K562 (cell line): Measurements from ENCODE around the gene SNX30. TPM values are rescaled to one million over a fixed set of nuclear protein-coding genes. Genes with fewer than 3 reads are reported as not detected.
A peak's percentile ranks its signal among the peaks of the same experiment; 100 is the strongest.

Experiments
- ATAC-seq: fragments of 200-7000 bp; cut with Tn5 transposase; 3 replicates; pipeline ENCODE4 v1.9.1; 2020; ENCODE audit warnings: moderate library complexity
- BruUV-seq: library from RNA; stranded (reverse); fragments of 400-500 nt; replicated peaks from 2 replicates; lab custom pipeline; 2021; lab: Mats Ljungman, UMichigan
- CTCF ChIA-PET: fragments of 300-600 bp; formaldehyde crosslinking; extraction: SDS; loops from one replicate; lab custom pipeline; 2021; ENCODE audit warnings: low intra/inter-chr PET ratio; lab: Yijun Ruan, JAX
- POLR2A ChIA-PET: fragments of 300-600, 350-650 bp; sonication (Branson Sonifier 250); formaldehyde crosslinking; extraction: SDS; loops from one replicate; lab custom pipeline; 2021; ENCODE audit warnings: antibody characterized with exemption, inconsistent platforms; lab: Yijun Ruan, JAX
- DNase-seq, 4 experiments: peaks; one replicate each; pipeline versions ENCODE4 v3.0.0 to v3.0.0-alpha.2; 2011 to 2018; ENCODE audit warnings: low spot score in 3 of 4, mixed read lengths in 3 of 4; ENCODE audit errors: extremely low read depth in 1 of 4
- FAIRE-seq: peaks from 2 replicates; lab custom pipeline; 2011; peaks lifted over from hg19 to GRCh38; lab: Jason Lieb, UNC
- H2AFZ ChIP-seq: 2 replicates; pipeline ENCODE4 v1.6.0; 2011; ENCODE audit warnings: low read depth, low read length, control low read depth, inconsistent platforms
- H3K27ac ChIP-seq: fragments of 200-600 bp; 3 replicates; pipeline ENCODE4 v1.8.0; 2011; ENCODE audit warnings: low read depth, mild to moderate bottlenecking, control low read depth, inconsistent platforms, low read length, moderate library complexity, mixed read lengths; ENCODE audit errors: extremely low read depth
- H3K27me3 ChIP-seq, 2 experiments: fragments of 300-600 bp in 1 of 2; 2 replicates in 1 of 2; 3 replicates in 1 of 2; pipeline versions ENCODE4 v1.6.0 to v1.8.0; 2011; ENCODE audit warnings: inconsistent platforms in 2 of 2, low read length in 2 of 2, mild to moderate bottlenecking in 1 of 2, mixed read lengths in 1 of 2, moderate library complexity in 1 of 2; ENCODE audit not compliant: control insufficient read depth in 2 of 2, insufficient read depth in 2 of 2
- H3K36me3 ChIP-seq: fragments of 300-600 bp; 3 replicates; pipeline ENCODE4 v1.8.0; 2011; ENCODE audit warnings: mild to moderate bottlenecking, low read length, inconsistent platforms; ENCODE audit not compliant: control insufficient read depth, insufficient read depth
- H3K4me1 ChIP-seq, 2 experiments: fragments of 200-600 bp in 1 of 2; replicated peaks in 1 of 2; 2 replicates in 1 of 2; 3 replicates in 1 of 2; pipeline versions ENCODE4 v1.5.1 to v1.8.0; 2011; ENCODE audit warnings: inconsistent platforms in 2 of 2, low read length in 2 of 2, mild to moderate bottlenecking in 1 of 2, mixed read lengths in 1 of 2, moderate library complexity in 1 of 2; ENCODE audit not compliant: control insufficient read depth in 2 of 2, insufficient read depth in 2 of 2
- H3K4me2 ChIP-seq: 2 replicates; pipeline ENCODE4 v1.6.1; 2011; ENCODE audit warnings: low read length, control low read depth, inconsistent platforms, mixed read lengths; ENCODE audit not compliant: insufficient read depth
- H3K4me3 ChIP-seq: fragments of 200-600 bp; sonication (generic), shearing (Covaris generic); 2 replicates; pipeline ENCODE4 v1.5.1; 2016; ENCODE audit warnings: control low read depth, inconsistent platforms
- H3K79me2 ChIP-seq: fragments of 200-600 bp; 3 replicates; pipeline ENCODE4 v1.8.0; 2011; ENCODE audit warnings: low read length, inconsistent platforms; ENCODE audit not compliant: control insufficient read depth, insufficient read depth
- H3K9ac ChIP-seq, 2 experiments: 2 replicates each; pipeline versions ENCODE4 v1.6.0 to v1.6.1; 2011; ENCODE audit warnings: low read depth in 2 of 2, low read length in 2 of 2, control low read depth in 1 of 2, inconsistent platforms in 1 of 2, mild to moderate bottlenecking in 1 of 2, mixed read lengths in 1 of 2; ENCODE audit not compliant: insufficient read depth in 1 of 2
- H3K9me1 ChIP-seq: one replicate; pipeline ENCODE4 v1.6.0; 2011; ENCODE audit warnings: inconsistent platforms, mild to moderate bottlenecking, low read length, moderate library complexity; ENCODE audit not compliant: control insufficient read depth, insufficient read depth
- H3K9me3 ChIP-seq: replicated peaks from 2 replicates; pipeline ENCODE4 v1.5.1; 2011; ENCODE audit warnings: low read depth, low read length, inconsistent platforms; ENCODE audit not compliant: control insufficient read depth, insufficient read depth
- H4K20me1 ChIP-seq: replicated peaks from 2 replicates; pipeline ENCODE4 v1.6.1; 2011; ENCODE audit warnings: low read length, inconsistent platforms, mixed read lengths; ENCODE audit not compliant: control insufficient read depth, insufficient read depth
- HMGN3 ChIP-seq: IDR thresholded peaks from 2 replicates; pipeline ENCODE4 v1.6.1; 2011; ENCODE audit warnings: borderline replicate concordance, low read depth, mild to moderate bottlenecking, mixed read lengths, low read length; ENCODE audit not compliant: insufficient read length; ENCODE audit errors: extremely low read depth
- ZNF121 ChIP-seq: sonication (generic); formaldehyde crosslinking; conservative IDR thresholded peaks from 2 replicates; pipeline ENCODE4 v1.8.0; 2022; ENCODE audit warnings: missing genetic modification reagents
- ZNF224 ChIP-seq: sonication (generic); formaldehyde crosslinking; IDR thresholded peaks from 2 replicates; pipeline ENCODE4 v1.8.0; 2022; ENCODE audit warnings: mild to moderate bottlenecking, missing genetic modification reagents
- ZNF253 ChIP-seq: fragments of 250-450 bp; sonication (Bioruptor Pico); conservative IDR thresholded peaks from 2 replicates; pipeline ENCODE4 v1.6.1; 2021; ENCODE audit warnings: mild to moderate bottlenecking
- WGBS: fragments of 100-300 bp; shearing (Covaris generic); methylation state at CpG from one replicate; pipeline ENCODE4 v1.1.6; 2016; ENCODE audit warnings: low coverage, mixed read lengths; ENCODE audit not compliant: insufficient coverage; ENCODE audit errors: missing lambda C conversion rate; 5-methylcytosine and 5-hydroxymethylcytosine counted together
- in situ Hi-C: fragments of 300-500 bp; cut with MboI; formaldehyde crosslinking; loops from 4 replicates; pipeline ENCODE4 v1.15.0; 2018; ENCODE audit warnings: inconsistent platforms, mixed read lengths
- intact Hi-C: fragments of 100-400 bp; cut with micrococcal nuclease; formaldehyde crosslinking; loops from 2 replicates; pipeline ENCODE4 v1.14.2; 2022
- polyA plus RNA-seq, 8 experiments: library from polyadenylated mRNA; depleted of rRNA in 4 of 8; stranded (reverse) in 5 of 8; unstranded in 3 of 8; fragments of >200 nt; fragmentation: Nextera tagmentation in 2 of 8; fragmentation: Illumina TruSeq in 1 of 8; extraction: Ambion mirVana in 2 of 8; extraction: Trizol in 1 of 8; gene quantifications; 2 replicates each; pipeline versions ENCODE4 v1.2.1 to v1.2.3, GENCODE V29; 2011 to 2014; ENCODE audit warnings: inconsistent platforms in 1 of 8, missing spikeins in 1 of 8
- total RNA-seq, 7 experiments: library from RNA; depleted of rRNA in 6 of 7; stranded (reverse); fragments of >200 nt in 6 of 7; fragmentation: Illumina TruSeq in 2 of 7; extraction: Trizol in 2 of 7; gene quantifications; 2 replicates each; pipeline versions ENCODE4 v1.2.1 to v1.2.3, GENCODE V29; 2011 to 2021; ENCODE audit warnings: low replicate concordance in 1 of 7
- TF ChIP-seq, protein P1 (sequence below): fragments of 450-650 bp; IDR thresholded peaks from 2 replicates; pipeline ENCODE4 v1.6.1; 2016; ENCODE audit warnings: missing biosample characterization, missing genetic modification characterization
- TF ChIP-seq, protein P2 (sequence below), 3 experiments: fragments of 200-800 bp in 1 of 3; fragments of 250-450 bp in 1 of 3; fragments of 450-650 bp in 1 of 3; sonication (Bioruptor Pico) in 1 of 3; sonication (Bioruptor generic) in 1 of 3; formaldehyde crosslinking in 1 of 3; IDR thresholded peaks; 2 replicates each; pipeline versions ENCODE4 v1.6.1 to v1.8.0; 2016 to 2022; ENCODE audit warnings: mild to moderate bottlenecking in 2 of 3, missing genetic modification characterization in 2 of 3, missing compliant biosample characterization in 1 of 3, moderate library complexity in 1 of 3
- TF ChIP-seq, protein P3 (sequence below): fragments of 450-650 bp; conservative IDR thresholded peaks from 2 replicates; pipeline ENCODE4 v1.6.1; 2016; ENCODE audit warnings: missing genetic modification characterization, low read depth, mild to moderate bottlenecking, missing compliant biosample characterization, moderate library complexity

The SNX30 gene
- total and polyA plus RNA-seq, 9 of the 15 experiments (the other 6 are each of a cell fraction or from before 2014, with no cell fraction given): 0.76 to 5.9 (median 3.3) TPM

DNA sequence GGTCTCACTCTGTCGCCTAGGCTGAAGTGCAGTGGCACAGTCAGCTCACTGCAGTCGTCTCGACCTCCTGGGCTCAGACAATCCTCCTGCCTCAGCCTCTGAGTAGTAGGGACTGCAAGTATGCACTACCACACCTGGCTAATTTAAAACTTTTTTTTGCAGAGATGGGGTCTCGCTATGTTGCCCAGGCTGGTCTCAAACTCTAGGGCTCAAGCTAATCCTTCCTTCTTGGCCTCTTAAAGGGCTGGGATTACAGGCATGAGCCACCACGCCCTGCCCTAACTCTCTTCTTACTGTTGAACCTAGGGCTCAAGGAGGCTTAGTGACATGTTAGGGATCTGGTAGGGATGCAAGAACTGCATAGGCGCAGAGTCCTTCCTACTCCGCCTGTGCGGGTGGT is 65.3 kb downstream of the SNX30 start:
- peak; percentile 12; the same call in 2 of the 3 replicates for ATAC-seq
- H3K9me3 ChIP-seq: no peaks in the 10 kb centered on the region
- no peak overlapping the region for H3K4me2 ChIP-seq
- no peak overlapping the region for H3K4me3 ChIP-seq
- H3K27ac ChIP-seq: no peak overlapping the region
- intact Hi-C loops: no loop called here
- in situ Hi-C loops: loop anchor here (25.0 kb wide), 1 partner anchor 729 kb away; no protein-coding TSS in a partner anchor
- no peak for TF ChIP-seq ZNF253 (CRISPR knock-in tag)
- TF ChIP-seq, protein P1, sequence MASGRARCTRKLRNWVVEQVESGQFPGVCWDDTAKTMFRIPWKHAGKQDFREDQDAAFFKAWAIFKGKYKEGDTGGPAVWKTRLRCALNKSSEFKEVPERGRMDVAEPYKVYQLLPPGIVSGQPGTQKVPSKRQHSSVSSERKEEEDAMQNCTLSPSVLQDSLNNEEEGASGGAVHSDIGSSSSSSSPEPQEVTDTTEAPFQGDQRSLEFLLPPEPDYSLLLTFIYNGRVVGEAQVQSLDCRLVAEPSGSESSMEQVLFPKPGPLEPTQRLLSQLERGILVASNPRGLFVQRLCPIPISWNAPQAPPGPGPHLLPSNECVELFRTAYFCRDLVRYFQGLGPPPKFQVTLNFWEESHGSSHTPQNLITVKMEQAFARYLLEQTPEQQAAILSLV (tag): no peak
- peak; percentile 67; the same call in 1 of the 2 replicates for TF ChIP-seq ZNF121 (CRISPR knock-in tag)
- no peak for TF ChIP-seq ZNF224 (CRISPR knock-in tag)
- BruUV-seq: no TSS peak
- no peak overlapping the region for H3K9ac ChIP-seq
- no peaks in the 10 kb centered on the region for H4K20me1 ChIP-seq
- FAIRE-seq: no peak
- no peak for DNase-seq
- H2AFZ ChIP-seq: no peak overlapping the region
- no peaks in the 10 kb centered on the region for H3K27me3 ChIP-seq
- 53% methylated on average over 8 of the region's 8 CpGs for WGBS
- ChIA-PET POLR2A (no interaction called here), CTCF (no interaction called here)
- H3K4me1 ChIP-seq: peaks cover 5 to 10% of the 10 kb centered on the region in 2 experiments; a peak in 4 of 5 replicates
- no peaks in the 10 kb centered on the region for H3K9me1 ChIP-seq
- no peaks in the 10 kb centered on the region for H3K79me2 ChIP-seq
- 0 out of 3 replicates have a peak, but pooled peaks cover 2% of the 10 kb centered on the region for H3K36me3 ChIP-seq

DNA sequence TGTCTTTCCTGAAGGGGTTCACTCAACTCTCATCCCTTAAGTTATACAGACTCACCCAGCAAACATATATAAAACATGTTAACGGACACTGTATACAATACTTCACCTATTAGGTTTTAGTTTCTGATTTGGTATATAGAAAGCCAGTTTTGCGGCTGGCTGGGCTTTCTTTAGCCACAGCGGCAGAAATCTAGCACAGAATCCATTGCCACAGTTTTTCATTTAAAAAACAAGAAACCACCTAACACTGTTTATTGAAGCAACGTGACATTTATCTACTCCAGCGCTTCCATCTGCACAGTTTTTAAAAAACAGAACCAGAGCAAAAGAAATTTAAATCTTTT is 67.3 kb downstream of the SNX30 start:
- BruUV-seq: no TSS peak
- intact Hi-C loops (no loop called here), in situ Hi-C loops (loop anchor here (25.0 kb wide), 1 partner anchor 731 kb away; no protein-coding TSS in a partner anchor)
- ATAC-seq: no peak
- Histone ChIP-seq H3K9me3 (no peaks in the 10 kb centered on the region), H3K27me3 (no peaks in the 10 kb centered on the region), H3K27ac (no peak overlapping the region), H3K9ac (no peak overlapping the region), H3K79me2 (no peaks in the 10 kb centered on the region), H4K20me1 (no peaks in the 10 kb centered on the region), H2AFZ (no peak overlapping the region), H3K36me3 (0 out of 3 replicates have a peak, but pooled peaks cover 2% of the 10 kb centered on the region), H3K4me2 (no peak overlapping the region), H3K9me1 (no peaks in the 10 kb centered on the region), H3K4me3 (no peak overlapping the region), H3K4me1 (no peaks in the 10 kb centered on the region)
- no peak for FAIRE-seq
- CTCF ChIA-PET: no interaction called here
- 81% methylated on average over 5 of the region's 5 CpGs for WGBS
- POLR2A ChIA-PET: interaction anchor here (0.6 to 1.4 kb wide), 2 partner anchors 9 to 176 kb away, joined by 3 to 4 read pairs; no protein-coding TSS in a partner anchor
- no peak for DNase-seq
- no peak for TF ChIP-seq HMGN3
- TF ChIP-seq, protein P2, sequence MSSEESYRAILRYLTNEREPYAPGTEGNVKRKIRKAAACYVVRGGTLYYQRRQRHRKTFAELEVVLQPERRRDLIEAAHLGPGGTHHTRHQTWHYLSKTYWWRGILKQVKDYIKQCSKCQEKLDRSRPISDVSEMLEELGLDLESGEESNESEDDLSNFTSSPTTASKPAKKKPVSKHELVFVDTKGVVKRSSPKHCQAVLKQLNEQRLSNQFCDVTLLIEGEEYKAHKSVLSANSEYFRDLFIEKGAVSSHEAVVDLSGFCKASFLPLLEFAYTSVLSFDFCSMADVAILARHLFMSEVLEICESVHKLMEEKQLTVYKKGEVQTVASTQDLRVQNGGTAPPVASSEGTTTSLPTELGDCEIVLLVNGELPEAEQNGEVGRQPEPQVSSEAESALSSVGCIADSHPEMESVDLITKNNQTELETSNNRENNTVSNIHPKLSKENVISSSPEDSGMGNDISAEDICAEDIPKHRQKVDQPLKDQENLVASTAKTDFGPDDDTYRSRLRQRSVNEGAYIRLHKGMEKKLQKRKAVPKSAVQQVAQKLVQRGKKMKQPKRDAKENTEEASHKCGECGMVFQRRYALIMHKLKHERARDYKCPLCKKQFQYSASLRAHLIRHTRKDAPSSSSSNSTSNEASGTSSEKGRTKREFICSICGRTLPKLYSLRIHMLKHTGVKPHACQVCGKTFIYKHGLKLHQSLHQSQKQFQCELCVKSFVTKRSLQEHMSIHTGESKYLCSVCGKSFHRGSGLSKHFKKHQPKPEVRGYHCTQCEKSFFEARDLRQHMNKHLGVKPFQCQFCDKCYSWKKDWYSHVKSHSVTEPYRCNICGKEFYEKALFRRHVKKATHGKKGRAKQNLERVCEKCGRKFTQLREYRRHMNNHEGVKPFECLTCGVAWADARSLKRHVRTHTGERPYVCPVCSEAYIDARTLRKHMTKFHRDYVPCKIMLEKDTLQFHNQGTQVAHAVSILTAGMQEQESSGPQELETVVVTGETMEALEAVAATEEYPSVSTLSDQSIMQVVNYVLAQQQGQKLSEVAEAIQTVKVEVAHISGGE (CRISPR knock-in tag; IDR thresholded peaks at IDR 0.05): no peak
- TF ChIP-seq, protein P3, sequence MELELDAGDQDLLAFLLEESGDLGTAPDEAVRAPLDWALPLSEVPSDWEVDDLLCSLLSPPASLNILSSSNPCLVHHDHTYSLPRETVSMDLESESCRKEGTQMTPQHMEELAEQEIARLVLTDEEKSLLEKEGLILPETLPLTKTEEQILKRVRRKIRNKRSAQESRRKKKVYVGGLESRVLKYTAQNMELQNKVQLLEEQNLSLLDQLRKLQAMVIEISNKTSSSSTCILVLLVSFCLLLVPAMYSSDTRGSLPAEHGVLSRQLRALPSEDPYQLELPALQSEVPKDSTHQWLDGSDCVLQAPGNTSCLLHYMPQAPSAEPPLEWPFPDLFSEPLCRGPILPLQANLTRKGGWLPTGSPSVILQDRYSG (tag): no peak
